ENCODE measurements around the gene RAD51C.
A peak's percentile ranks its signal among the peaks of the same experiment; 100 is the strongest.
"Not testable (repeated sequence)": the region's sequence is repeated elsewhere in the genome, so short reads cannot be mapped to it uniquely, and the experiment has no call there.

The RAD51C gene

DNA sequence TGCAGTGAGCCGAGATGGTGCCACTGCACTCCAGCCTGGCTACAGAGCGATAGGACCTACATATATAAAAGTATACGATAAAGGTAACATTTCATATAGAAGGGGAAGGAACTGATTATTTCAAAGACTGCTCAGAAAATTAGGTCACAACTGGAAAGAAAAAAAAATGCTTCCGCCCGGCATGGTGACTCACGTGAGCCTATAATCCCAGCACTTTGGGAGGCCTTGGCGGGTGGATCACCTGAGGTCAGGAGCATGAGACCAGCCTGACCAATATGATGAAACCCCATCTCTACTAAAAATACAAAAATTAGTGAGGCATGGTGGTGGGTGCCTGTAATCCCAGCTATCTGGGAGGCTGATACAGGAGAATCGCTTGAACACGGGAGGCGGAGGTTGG is 8.4 kb upstream of the RAD51C start:
- DNase-seq (ENCODE audit: low spot score): no peak

DNA sequence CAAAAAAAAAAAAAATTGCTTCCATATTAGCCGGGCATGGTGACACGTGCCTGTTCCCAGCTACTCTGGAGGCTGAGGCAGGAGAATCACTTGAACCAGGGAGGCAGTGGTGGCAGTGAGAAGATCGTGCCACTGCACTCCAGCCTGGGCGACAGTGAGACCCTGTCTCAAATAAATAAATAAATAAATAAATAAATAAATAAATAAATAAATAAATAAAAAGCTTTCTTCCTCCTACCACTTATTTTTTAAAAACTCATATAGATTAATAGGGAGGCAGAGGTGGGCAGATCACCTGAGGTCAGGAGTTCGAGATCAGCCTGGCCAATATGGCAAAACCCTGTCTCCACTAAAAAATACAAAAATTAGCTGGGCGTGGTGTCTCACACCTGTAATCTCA is 7.9 kb upstream of the RAD51C start:
- not testable (repeated sequence) for DNase-seq (ENCODE audit: low spot score)

- DNase-seq (ENCODE audit: low spot score): no peak
These were observed 5.4 kb upstream of the RAD51C start for GRCh38 chr17:58686980-58687379.

DNA sequence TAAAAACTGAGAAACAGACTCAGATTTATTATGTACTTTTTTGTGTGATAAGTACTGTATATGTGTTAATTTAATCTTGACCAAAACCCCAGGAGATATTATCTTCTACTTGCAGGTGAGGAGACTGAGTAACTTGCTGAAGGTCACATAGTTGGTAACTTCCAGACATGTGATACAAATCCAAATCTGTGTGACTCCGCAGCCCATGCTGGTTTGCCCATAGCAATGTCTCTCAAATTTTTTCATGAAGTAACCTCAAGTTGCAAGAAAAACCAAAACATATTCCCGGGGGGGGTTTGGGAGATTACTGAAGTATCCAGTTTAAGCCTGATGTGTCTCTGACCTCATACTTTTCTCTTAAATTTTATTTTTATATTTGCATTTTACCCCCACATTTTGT is 3.9 kb upstream of the RAD51C start:
- no peak for DNase-seq (ENCODE audit: low spot score)

DNA sequence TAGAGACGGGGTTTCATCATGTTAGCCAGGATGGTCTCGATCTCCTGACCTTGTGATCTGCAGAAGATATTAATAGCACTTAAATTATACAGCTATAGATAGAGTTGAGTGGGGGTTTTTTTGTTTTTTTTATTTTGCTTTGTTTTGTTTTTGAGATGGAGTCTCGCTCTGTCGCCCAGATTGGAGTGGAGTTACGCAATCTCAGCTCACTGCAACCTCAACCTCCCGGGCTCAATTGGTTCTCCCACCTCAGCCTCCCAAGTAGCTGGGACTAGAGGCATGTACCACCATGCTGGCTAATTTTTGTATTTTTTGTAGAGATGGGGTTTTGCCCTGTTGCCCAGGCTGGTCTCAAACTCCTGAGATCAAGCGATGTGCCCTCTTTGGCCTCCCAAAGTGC is 2.4 kb upstream of the RAD51C start:
- DNase-seq (ENCODE audit: low spot score): not testable (repeated sequence)

- DNase-seq (ENCODE audit: low spot score): no peak
These were observed 632 bp upstream of the RAD51C start, which contains the start of gene TEX14 for GRCh38 chr17:58691701-58692238. TEX14 (minus strand) TSS chr17:58692045; CDS start chr17:58652001, 40,044 bp downstream.

DNA sequence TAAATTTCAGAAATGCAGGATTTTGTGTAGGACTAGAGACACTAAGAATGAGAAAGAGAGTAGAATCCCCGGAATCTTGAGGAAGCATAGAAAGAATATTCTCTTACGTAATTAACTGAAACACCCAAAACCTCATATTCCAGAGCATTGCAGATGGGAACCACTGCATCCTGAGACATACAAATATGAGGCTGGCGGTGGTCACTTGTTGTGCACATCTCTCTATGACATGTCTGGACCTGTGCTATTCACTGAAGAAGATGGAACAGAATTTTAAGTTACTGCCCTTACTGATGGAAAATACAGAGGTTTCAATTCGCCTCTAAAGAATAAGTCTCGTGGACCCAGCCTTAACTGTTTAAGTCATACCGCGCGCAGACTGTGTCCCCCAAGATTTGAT is 806 bp downstream of the RAD51C start:
- DNase-seq (ENCODE audit: low spot score): no peak

- DNase-seq (ENCODE audit: low spot score): no peak
These were observed 1.3 kb downstream of the RAD51C start for GRCh38 chr17:58693751-58694150.

- DNase-seq (ENCODE audit: low spot score): no peak
These were observed 1.9 kb downstream of the RAD51C start for GRCh38 chr17:58694302-58694701.

DNA sequence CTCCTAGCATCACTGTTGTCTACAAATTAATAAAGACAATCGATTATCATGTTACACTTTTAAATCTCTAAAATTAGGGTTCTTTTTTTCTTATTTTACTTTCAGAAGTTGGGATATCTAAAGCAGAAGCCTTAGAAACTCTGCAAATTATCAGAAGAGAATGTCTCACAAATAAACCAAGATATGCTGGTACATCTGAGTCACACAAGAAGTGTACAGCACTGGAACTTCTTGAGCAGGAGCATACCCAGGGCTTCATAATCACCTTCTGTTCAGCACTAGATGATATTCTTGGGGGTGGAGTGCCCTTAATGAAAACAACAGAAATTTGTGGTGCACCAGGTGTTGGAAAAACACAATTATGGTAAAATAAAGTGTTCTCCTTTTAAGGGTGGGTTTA is 2.4 kb downstream of the RAD51C start:
- no peak for DNase-seq (ENCODE audit: low spot score)

- no peak for DNase-seq (ENCODE audit: low spot score)
These were observed 7.4 kb downstream of the RAD51C start for GRCh38 chr17:58699771-58700170.

DNA sequence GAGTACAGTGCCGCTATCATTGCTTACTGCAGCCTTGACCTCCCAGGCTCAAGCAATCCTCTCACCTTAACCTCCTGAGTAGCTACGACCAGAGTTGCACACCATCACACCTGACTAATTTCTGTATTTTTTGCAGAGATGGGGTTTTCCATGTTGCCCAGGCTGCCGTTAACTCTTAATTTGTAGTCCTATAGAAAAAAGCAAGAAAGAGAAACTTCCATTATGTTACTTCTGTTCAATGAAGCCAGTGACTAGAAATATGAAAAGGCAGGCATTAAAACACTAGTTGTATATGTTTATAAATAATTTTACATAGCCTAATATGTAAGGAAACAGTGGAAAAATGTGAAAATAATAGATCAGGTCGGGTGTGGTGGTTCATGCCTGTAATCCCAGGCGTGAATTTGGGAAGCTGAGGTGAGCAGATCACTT is 9.7 kb downstream of the RAD51C start:
- no peak for DNase-seq (ENCODE audit: low spot score)

DNA sequence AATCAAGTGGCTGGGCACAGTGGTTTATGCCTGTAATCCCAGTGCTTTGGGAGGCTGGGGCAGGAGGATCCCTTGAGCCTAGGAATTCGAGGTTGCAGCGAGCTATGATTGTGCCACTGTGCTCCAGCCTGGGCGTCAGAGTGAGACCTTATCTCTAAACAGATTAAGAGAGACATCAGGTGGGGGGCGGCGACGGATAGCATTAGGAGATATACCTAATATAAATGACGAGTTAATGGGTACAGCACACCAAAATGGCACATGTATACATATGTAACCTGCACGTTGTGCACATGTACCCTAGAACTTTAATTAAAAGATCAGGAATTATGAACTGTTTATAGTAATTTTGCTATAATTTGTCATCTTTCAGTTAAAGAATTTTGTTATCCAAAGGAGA is 10.3 kb downstream of the RAD51C start:
- no peak for DNase-seq (ENCODE audit: low spot score)

DNA sequence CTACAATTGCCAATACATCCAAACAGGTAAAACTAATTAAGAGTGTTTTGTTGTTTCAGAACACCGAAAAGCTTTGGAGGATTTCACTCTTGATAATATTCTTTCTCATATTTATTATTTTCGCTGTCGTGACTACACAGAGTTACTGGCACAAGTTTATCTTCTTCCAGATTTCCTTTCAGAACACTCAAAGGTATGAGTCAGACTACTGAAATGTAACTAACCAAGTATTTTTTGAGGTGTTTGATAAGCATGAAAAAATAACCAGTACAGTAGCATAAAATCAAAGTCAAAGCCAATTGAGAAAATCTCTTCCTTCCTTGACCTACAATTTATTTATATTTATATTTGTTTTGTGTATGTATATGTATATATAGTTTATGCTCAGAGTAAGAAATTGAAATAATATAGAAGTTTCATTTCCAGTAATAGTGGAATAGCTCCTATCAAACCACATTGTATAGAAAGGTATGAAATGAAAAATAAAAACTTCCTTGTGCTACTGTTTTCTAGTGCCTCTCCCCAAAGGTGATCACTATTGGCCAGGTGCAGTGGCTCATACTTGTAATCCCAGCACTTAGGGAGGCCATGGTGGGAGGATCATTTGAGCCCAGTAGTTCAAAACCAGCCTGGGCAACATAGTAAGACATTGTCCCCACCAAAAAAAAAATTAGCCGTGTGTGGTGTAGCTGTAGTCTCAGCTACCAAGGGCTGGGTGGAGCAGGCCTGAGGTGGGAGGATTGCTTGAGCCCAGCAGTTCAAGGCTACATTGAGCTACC is 10.9 kb downstream of the RAD51C start:
- DNase-seq (ENCODE audit: low spot score): peak; percentile 19

- DNase-seq (ENCODE audit: low spot score): no peak
These were observed 11.5 kb downstream of the RAD51C start for GRCh38 chr17:58703916-58704286.

DNA sequence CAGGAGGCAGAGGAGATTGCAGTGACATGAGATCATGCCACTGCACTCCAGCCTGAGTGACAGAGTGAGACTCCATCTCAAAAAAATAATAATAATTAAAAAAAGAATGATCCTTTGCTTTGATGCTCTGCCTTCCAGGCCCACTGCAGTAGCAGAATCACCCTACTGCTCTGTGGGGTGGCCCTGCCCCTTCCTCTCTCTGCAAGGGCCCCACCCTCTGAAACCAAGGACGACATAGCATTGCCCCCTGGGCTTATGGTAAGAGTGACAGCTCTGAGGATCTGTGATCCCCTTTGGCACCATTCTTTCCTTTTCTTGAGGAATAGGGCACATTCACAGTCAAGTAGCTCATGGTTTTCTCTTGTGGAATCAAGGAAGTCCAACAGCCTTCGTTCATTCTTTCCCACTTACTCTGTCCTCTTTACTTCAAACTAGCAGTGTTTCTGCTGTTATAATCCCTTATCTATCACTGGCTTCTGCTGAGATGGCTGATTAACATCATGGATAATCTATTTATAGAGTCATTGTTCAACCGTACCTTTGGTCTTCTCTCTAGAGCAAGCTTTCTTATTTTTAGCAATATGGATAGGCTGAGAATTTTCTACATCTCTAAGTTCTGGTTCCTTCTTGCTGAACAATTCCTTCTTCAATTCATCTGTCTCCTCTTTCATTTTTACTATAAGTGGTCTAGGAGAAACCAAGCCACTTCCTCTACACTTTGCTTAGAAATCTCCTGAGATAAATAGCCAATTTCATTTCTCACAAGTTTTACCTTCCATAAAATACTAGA is 14.1 kb downstream of the RAD51C start:
- no peak for DNase-seq (ENCODE audit: low spot score)

DNA sequence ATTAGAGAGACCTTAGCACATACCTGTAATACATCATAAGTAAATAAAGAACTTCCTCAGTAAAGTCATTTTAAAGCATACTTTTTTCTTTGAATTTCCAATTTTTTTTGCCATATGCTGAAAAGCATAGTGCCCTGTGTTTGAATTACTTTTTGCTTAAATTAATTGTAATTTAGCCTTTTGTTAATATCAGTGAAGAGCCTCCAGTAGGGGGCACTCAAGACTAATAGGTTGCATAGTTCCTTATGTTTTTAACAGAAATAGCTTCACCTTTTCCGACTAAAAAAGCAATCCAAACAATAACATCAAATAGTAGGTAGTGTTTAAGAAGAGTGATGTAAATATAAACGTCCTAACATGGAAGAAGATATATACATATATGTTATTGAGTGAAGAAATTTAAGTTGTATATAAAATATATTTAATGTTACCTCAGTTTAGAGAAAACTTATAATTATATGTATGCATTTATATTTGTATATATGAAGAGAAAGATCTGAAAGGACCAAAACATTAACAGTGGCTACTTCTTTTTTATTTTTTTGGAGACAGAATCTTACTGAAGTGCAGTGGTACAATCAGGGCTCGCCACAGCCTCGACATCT is 18.6 kb downstream of the RAD51C start:
- DNase-seq (ENCODE audit: low spot score): peak; percentile 41

DNA sequence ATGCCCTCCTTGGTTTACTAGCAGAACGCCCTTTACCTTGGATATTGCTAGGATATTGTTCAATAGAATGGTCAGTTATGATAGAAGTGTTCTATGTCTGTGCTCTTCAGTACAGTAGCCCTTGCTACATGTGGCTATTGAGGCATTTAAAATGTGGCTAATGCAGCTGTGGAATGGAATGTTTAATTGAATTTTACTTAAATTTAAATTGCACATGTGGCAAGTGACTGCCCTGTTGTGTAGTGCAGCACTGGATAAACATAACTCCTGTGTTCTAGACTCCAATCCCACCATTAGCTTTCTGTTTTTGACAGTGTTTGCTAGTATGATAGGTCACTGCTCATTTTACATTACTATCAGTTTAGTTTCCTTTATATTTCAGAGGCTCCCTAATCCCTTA is 29.9 kb downstream of the RAD51C start:
- DNase-seq (ENCODE audit: low spot score): no peak

- DNase-seq (ENCODE audit: low spot score): no peak
These were observed 30.3 kb downstream of the RAD51C start for GRCh38 chr17:58722696-58723095.

DNA sequence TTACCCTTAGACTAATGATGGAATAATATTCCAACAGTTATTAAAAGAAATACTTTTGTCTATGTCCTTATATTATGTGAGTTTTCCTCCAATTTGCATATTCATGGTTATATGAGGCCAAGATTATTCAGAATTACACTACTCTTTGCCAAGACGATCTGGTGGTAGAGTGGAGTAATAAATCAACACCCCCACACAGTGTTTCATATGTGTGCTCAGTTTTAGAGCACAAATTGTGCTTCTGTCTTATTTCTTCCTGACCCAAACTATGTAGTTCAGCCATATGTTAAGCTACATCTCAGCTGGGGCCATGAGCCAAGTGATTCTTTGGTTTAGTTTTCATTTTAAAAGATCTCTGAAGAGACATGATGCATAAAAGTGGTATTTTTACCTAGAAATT is 36.4 kb downstream of the RAD51C start:
- no peak for DNase-seq (ENCODE audit: low spot score)

DNA sequence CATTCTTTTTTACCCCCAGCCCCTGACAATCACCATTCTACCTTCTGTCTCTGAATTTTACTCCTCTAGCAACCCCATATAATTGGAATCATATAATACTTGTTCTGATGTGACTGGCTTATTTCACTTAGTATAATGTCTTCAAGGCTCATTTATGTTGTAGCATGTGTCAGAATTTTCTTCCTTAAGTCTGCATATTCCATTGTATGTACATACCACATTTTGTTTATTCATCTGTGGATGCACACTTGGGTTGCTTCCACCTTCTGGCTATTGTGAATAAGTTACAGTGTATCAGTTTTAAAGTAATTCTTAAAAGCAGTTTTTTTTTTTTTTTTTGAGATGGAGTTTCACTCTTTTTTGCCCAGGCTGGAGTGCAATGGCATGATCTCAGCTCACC is 38.5 kb downstream of the RAD51C start:
- DNase-seq (ENCODE audit: low spot score): no peak

DNA sequence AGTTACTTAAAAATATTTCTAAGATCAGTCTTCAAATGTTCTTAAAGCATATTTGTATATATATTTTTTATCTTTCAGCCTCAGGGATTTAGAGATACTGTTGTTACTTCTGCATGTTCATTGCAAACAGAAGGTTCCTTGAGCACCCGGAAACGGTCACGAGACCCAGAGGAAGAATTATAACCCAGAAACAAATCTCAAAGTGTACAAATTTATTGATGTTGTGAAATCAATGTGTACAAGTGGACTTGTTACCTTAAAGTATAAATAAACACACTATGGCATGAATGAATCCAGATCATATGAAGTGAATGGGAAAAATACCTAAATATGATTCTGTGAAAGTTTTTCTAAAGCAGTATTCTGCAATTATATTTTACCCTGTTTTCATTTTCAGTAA is 41.6 kb downstream of the RAD51C start:
- no peak for DNase-seq (ENCODE audit: low spot score)

DNA sequence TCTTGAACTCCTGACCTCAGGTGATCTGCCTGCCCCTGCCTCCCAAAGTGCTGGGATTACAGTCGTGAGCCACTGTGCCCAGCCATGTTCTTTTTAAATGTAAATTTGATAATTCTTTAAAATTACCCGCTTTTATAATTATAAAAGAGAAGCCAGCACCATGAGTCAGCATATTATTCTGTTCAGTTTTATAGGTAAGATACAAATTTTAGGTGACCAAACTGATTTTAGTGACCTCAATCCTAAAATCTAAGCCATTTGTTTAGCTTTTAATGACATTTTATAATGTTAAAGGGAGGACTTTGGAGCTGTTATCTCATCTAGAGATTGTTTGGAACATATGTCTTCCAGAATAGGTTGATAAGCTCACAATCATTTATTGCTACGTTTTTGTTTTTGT is 42.4 kb downstream of the RAD51C start:
- no peak for DNase-seq (ENCODE audit: low spot score)
